Mesenchymal stem cell (in vitro differentiated cells and primary cell): Measurements from ENCODE around the gene VIT.

Experiments used
- DNase-seq: peaks from one replicate; pipeline ENCODE4 v3.0.0-alpha.2; 2013
- H2AFZ ChIP-seq: one replicate; pipeline ENCODE4 v1.6.1; 2013; ENCODE audit warnings: low read depth, mild to moderate bottlenecking, control low read depth, inconsistent platforms, low read length, moderate library complexity
- H2AK5ac ChIP-seq: 2 replicates; pipeline ENCODE4 v1.6.1; 2013; ENCODE audit warnings: low read length, moderate library complexity, mild to moderate bottlenecking, inconsistent platforms; ENCODE audit not compliant: severe bottlenecking
- H2BK120ac ChIP-seq: one replicate; pipeline ENCODE4 v1.6.1; 2013; ENCODE audit warnings: low read depth, mild to moderate bottlenecking, inconsistent platforms, low read length, moderate library complexity
- H2BK12ac ChIP-seq, 2 experiments: one replicate each; pipeline ENCODE4 v1.6.1; 2013; ENCODE audit warnings: inconsistent platforms in 2 of 2, low read length in 2 of 2, mild to moderate bottlenecking in 2 of 2, moderate library complexity in 2 of 2, control low read depth in 1 of 2
- H2BK15ac ChIP-seq: one replicate; pipeline ENCODE4 v1.6.1; 2013; ENCODE audit warnings: mild to moderate bottlenecking, low read depth, inconsistent platforms; ENCODE audit not compliant: poor library complexity, severe bottlenecking
- H2BK5ac ChIP-seq: 2 replicates; pipeline ENCODE4 v1.6.1; 2013; ENCODE audit warnings: low read depth, mild to moderate bottlenecking, low read length, control low read depth, inconsistent platforms; ENCODE audit not compliant: poor library complexity, severe bottlenecking
- H3K14ac ChIP-seq, 2 experiments: one replicate each; pipeline ENCODE4 v1.6.1; 2013; ENCODE audit warnings: inconsistent platforms in 2 of 2, low read length in 2 of 2, control low read depth in 1 of 2, mild to moderate bottlenecking in 1 of 2, moderate library complexity in 1 of 2
- H3K18ac ChIP-seq, 2 experiments: one replicate each; pipeline ENCODE4 v1.6.1; 2013; ENCODE audit warnings: inconsistent platforms in 2 of 2, low read length in 2 of 2, control low read depth in 1 of 2, low read depth in 1 of 2, mild to moderate bottlenecking in 1 of 2
- H3K23ac ChIP-seq, 2 experiments: one replicate each; pipeline ENCODE4 v1.6.1; 2013; ENCODE audit warnings: inconsistent platforms in 2 of 2, low read length in 2 of 2, mild to moderate bottlenecking in 2 of 2, moderate library complexity in 2 of 2, control low read depth in 1 of 2
- H3K27ac ChIP-seq: 2 replicates; pipeline ENCODE4 v1.5.1; 2013; ENCODE audit warnings: mild to moderate bottlenecking, moderate library complexity, low read length, control low read depth, inconsistent platforms; ENCODE audit not compliant: poor library complexity, severe bottlenecking
- H3K27me3 ChIP-seq, 2 experiments: 2 replicates each; pipeline versions ENCODE4 v1.6.1 to v1.7.0; 2013; ENCODE audit warnings: low read length in 2 of 2, mild to moderate bottlenecking in 2 of 2, moderate library complexity in 2 of 2, control low read depth in 1 of 2, inconsistent platforms in 1 of 2; ENCODE audit not compliant: control insufficient read depth in 1 of 2, insufficient read depth in 1 of 2
- H3K36me3 ChIP-seq, 2 experiments: 2 replicates each; pipeline versions ENCODE4 v1.6.1 to v1.7.0; 2013; ENCODE audit warnings: low read length in 2 of 2, control low read depth in 1 of 2, inconsistent platforms in 1 of 2, low read depth in 1 of 2, mild to moderate bottlenecking in 1 of 2; ENCODE audit not compliant: insufficient read depth in 2 of 2, control insufficient read depth in 1 of 2
- H3K4ac ChIP-seq, 2 experiments: one replicate each; pipeline ENCODE4 v1.6.1; 2013; ENCODE audit warnings: inconsistent platforms in 2 of 2, low read length in 2 of 2, mild to moderate bottlenecking in 2 of 2, moderate library complexity in 2 of 2, control low read depth in 1 of 2, low read depth in 1 of 2
- H3K4me1 ChIP-seq: 2 replicates; pipeline ENCODE4 v1.6.1; 2013; ENCODE audit warnings: low read depth, low read length, control low read depth; ENCODE audit not compliant: control insufficient read depth, insufficient read depth
- H3K4me2 ChIP-seq: 2 replicates; pipeline ENCODE4 v1.6.1; 2013; ENCODE audit warnings: low read length, mild to moderate bottlenecking, inconsistent platforms; ENCODE audit not compliant: poor library complexity, severe bottlenecking
- H3K4me3 ChIP-seq, 2 experiments: 2 replicates each; pipeline versions ENCODE4 v1.5.1 to v1.7.0; 2013; ENCODE audit warnings: low read length in 2 of 2, mild to moderate bottlenecking in 2 of 2, control low read depth in 1 of 2, low read depth in 1 of 2; ENCODE audit not compliant: insufficient read depth in 1 of 2
- H3K79me1 ChIP-seq: replicated peaks from 2 replicates; pipeline ENCODE4 v1.6.1; 2013; ENCODE audit warnings: mild to moderate bottlenecking, control low read depth, low read length, inconsistent platforms; ENCODE audit not compliant: poor library complexity, severe bottlenecking
- H3K9ac ChIP-seq: 2 replicates; pipeline ENCODE4 v1.7.0; 2013; ENCODE audit warnings: mild to moderate bottlenecking, low read length, moderate library complexity
- H3K9me3 ChIP-seq: 2 replicates; pipeline ENCODE4 v1.7.0; 2013; ENCODE audit warnings: mild to moderate bottlenecking, low read length; ENCODE audit not compliant: control insufficient read depth
- H4K8ac ChIP-seq: one replicate; pipeline ENCODE4 v1.6.1; 2013; ENCODE audit warnings: inconsistent platforms, mild to moderate bottlenecking, low read length, moderate library complexity
- H4K91ac ChIP-seq: one replicate; pipeline ENCODE4 v1.6.1; 2013; ENCODE audit warnings: mild to moderate bottlenecking, low read length, inconsistent platforms
- whole genome bisulfite sequencing: methylation state at CpG from one replicate; pipeline ENCODE4 v1.1.7; 2013; ENCODE audit warnings: mixed read lengths; 5-methylcytosine and 5-hydroxymethylcytosine counted together

VIT gene

DNA sequence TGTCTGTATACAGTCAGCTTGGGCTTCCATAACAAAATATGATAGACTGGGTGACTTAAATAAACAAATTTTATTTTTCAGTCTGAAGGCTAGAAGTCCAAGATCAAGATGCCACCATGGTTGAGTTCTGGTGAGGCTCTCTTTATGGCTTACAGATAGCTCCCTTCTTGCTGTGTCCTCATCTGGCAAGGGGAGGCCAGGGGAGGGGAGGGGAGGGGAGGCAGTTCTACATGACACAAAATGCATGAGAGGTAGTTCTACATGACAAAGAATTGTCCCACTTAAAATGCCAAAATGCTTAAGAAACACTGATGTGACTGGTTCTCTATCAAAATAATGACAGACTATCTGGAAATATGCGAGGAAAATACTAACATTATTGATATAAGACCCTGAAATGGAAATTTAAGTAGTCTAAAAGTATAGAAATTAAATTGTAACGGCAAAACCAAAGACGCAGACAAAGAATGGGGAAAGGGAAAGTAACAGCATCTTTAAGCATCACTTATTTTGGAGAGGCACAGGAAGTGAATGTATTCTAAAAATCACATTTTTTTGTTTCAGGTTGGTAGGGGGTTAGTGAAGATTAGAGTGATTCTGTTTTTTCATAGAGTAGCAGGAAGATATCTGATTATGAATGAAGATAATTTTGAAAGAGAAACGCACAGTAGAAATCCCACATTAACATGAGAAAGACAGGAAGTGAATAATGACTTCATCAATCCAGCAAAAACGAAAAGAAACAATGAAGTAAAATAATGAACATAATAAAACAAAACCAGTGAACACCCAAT, 138.4 kb downstream of the VIT start:
- H3K9me3 ChIP-seq = no peaks in the 10 kb centered on the region

DNA sequence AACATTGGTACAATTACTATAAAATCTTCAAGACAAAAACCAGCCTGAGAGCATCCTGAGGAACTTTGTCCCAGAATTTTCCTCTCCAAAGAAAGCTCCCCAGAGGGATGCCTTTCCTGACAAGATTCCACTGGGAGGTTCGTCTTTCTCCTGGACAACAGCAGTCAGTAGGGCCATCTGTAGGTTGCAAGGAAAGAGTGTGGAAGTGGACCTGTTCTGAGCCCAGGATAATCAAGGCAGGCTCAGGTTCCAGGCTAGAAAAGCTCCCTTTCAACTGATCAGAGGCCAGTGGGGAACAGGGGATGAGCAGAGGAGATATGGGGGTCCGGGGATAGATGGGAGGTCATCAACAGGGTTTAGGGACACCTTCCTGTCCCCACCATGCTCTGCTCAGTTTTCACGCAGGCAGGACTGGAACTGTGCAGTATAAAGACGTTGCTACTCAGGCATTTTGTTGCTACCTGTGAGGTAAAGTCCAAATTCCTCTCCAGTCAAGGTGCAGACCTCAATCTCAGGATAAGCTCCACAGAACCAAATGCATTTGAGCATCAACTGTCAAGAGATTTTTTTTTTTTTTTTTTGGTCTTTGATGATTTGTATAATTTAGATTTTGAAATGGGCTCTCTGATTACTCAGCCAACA, 143.6 kb downstream of the VIT start:
- no peak overlapping the region for H3K27ac ChIP-seq
- no peak overlapping the region for H4K8ac ChIP-seq
- no peak overlapping the region for H3K14ac ChIP-seq
- H3K23ac ChIP-seq = no peak overlapping the region
- H3K9ac ChIP-seq = no peak overlapping the region
- H2AFZ ChIP-seq = no peak overlapping the region
- no peak overlapping the region for H3K4me2 ChIP-seq
- H2AK5ac ChIP-seq = no peak overlapping the region
- no peak overlapping the region for H3K4me3 ChIP-seq
- H3K4me1 ChIP-seq = no peaks in the 10 kb centered on the region
- H3K36me3 ChIP-seq = peaks cover 0 to 11% of the 10 kb centered on the region in 2 experiments
- no peaks in the 10 kb centered on the region for H3K27me3 ChIP-seq
- 92% methylated on average over 4 of the region's 4 CpGs for WGBS
- H2BK12ac ChIP-seq = peak overlapping the region in 1 of 2 experiments; percentile 19
- H3K79me1 ChIP-seq = no peaks in the 10 kb centered on the region
- H3K4ac ChIP-seq = no peak overlapping the region
- H3K9me3 ChIP-seq = no peaks in the 10 kb centered on the region
- no peak overlapping the region for H2BK15ac ChIP-seq
- no peak overlapping the region for H3K18ac ChIP-seq
- no peak for DNase-seq
- no peak overlapping the region for H2BK5ac ChIP-seq
- no peak overlapping the region for H4K91ac ChIP-seq
- H2BK120ac ChIP-seq = no peak overlapping the region

More for the DNA sequence above, 138.4 kb downstream of the VIT start:
- 47% methylated on average over 2 of the region's 5 CpGs for WGBS
- Histone ChIP-seq H2AK5ac (no peak overlapping the region), H3K36me3 (no peaks in the 10 kb centered on the region), H4K8ac (no peak overlapping the region), H2BK120ac (no peak overlapping the region), H3K9ac (no peak overlapping the region), H3K4ac (no peak overlapping the region), H3K27me3 (no peaks in the 10 kb centered on the region), H2BK12ac (no peak overlapping the region), H3K23ac (no peak overlapping the region), H3K14ac (no peak overlapping the region), H3K18ac (no peak overlapping the region), H3K79me1 (no peaks in the 10 kb centered on the region), H4K91ac (no peak overlapping the region), H2BK5ac (no peak overlapping the region), H3K4me3 (no peak overlapping the region), H3K4me2 (no peak overlapping the region), H2BK15ac (no peak overlapping the region), H3K4me1 (no peaks in the 10 kb centered on the region), H2AFZ (no peak overlapping the region), H3K27ac (no peak overlapping the region)
- no peak for DNase-seq

DNA sequence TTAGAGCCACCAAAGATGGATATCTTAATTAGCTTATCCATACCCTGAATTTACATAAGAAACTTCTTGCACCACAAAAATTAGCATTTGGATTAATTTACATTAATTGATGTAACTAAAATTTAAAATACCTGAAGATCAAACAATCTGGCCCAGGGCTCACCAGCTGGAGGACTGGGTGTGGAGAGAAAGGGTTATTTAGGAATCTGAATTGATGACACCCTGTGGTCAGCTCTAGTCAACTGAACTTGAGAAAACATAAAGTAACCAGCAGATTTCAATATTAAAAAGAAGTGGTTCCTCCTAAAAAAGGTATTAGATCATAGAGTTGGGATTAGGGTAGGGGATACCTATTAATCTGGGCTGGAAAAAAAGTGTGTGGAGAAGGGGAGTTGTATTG, 147.3 kb downstream of the VIT start:
- H2BK15ac ChIP-seq = no peak overlapping the region
- H2BK12ac ChIP-seq = no peak overlapping the region
- H3K9me3 ChIP-seq = no peaks in the 10 kb centered on the region
- peaks cover 0 to 31% of the 10 kb centered on the region in 2 experiments for H3K36me3 ChIP-seq
- H4K91ac ChIP-seq = no peak overlapping the region
- H3K79me1 ChIP-seq = no peaks in the 10 kb centered on the region
- no peak overlapping the region for H2BK5ac ChIP-seq
- no peak overlapping the region for H3K9ac ChIP-seq
- H4K8ac ChIP-seq = no peak overlapping the region
- no peaks in the 10 kb centered on the region for H3K4me1 ChIP-seq
- H3K4me2 ChIP-seq = no peak overlapping the region
- no peak for DNase-seq
- no peak overlapping the region for H3K27ac ChIP-seq
- H3K18ac ChIP-seq = no peak overlapping the region
- H3K27me3 ChIP-seq = no peaks in the 10 kb centered on the region
- H3K14ac ChIP-seq = no peak overlapping the region
- H3K4me3 ChIP-seq = no peak overlapping the region
- H2AFZ ChIP-seq = no peak overlapping the region
- H2AK5ac ChIP-seq = no peak overlapping the region
- no peak overlapping the region for H3K23ac ChIP-seq
- no peak overlapping the region for H2BK120ac ChIP-seq
- H3K4ac ChIP-seq = no peak overlapping the region

DNA sequence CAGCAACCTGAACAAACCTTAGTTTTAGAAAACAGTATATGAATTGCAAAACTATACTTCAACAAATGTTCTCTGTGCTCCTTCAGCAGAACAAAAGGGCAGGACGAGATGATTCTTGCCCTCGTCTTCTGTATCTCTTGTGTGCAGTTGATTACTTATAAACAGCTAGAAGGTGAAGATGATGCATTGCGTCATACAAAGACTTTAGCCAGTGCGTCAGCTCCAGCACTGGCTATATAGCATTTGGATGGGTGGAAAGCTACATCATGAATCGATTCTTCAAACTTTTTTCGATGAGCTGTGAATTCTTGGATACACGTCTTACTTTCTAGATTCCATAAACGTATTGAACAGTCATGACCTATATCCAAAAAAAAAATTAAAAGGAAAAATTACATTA, 152.8 kb downstream of the VIT start:
- WGBS = 97% methylated on average over 7 of the region's 8 CpGs
- DNase-seq = no peak

More for the DNA sequence above, 152.8 kb downstream of the VIT start:
- no peak overlapping the region for H2BK5ac ChIP-seq
- H3K18ac ChIP-seq = no peak overlapping the region
- H3K4me2 ChIP-seq = no peak overlapping the region
- H3K9ac ChIP-seq = no peak overlapping the region
- H3K79me1 ChIP-seq = no peaks in the 10 kb centered on the region
- no peak overlapping the region for H2AFZ ChIP-seq
- H4K91ac ChIP-seq = no peak overlapping the region
- H2AK5ac ChIP-seq = no peak overlapping the region
- no peak overlapping the region for H3K4me3 ChIP-seq
- H3K9me3 ChIP-seq = no peaks in the 10 kb centered on the region
- H4K8ac ChIP-seq = no peak overlapping the region
- H3K4ac ChIP-seq = no peak overlapping the region
- H3K27me3 ChIP-seq = no peaks in the 10 kb centered on the region
- no peak overlapping the region for H2BK15ac ChIP-seq
- no peak overlapping the region for H2BK12ac ChIP-seq
- H3K27ac ChIP-seq = no peak overlapping the region
- no peaks in the 10 kb centered on the region for H3K4me1 ChIP-seq
- no peak overlapping the region for H2BK120ac ChIP-seq
- H3K14ac ChIP-seq = no peak overlapping the region
- H3K36me3 ChIP-seq = peaks cover 0 to 64% of the 10 kb centered on the region in 2 experiments
- no peak overlapping the region for H3K23ac ChIP-seq
